Tongue (tissue), 2 donors: ENCODE measurements around the gene VMP1. TPM values are rescaled to one million over a fixed set of nuclear protein-coding genes. Genes with fewer than 3 reads are reported as not detected.

Source experiments
- DNase-seq: peaks from one replicate; pipeline ENCODE4 v3.0.0-alpha.2; 2015
- total RNA-seq: library from RNA; depleted of rRNA; stranded (reverse); fragments of >200 nt; gene quantifications from one replicate; pipeline ENCODE4 v1.2.3, GENCODE V29; 2014

The VMP1 gene
- total RNA-seq, 1 donor from 2014 or later = 178 TPM

DNA sequence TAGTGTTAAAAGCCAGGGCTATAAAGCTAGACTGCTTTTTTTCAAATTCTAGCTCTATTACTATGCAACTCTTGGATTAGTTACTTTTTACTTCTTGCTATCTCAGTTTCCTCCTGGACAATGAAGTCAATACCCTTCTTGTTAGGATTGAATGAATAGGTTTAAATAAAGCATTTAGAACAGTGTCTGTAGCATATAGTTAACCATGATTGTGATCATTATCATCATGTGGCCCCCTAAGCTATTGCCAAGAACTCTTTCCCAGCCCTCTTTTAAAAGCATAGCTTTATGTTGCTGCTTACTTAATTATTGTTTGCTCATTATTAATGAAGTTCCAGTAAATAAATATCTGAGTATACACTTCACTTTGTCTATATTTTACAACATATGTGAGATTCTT is 4.5 kb downstream of the VMP1 start:
- no peak for DNase-seq

DNA sequence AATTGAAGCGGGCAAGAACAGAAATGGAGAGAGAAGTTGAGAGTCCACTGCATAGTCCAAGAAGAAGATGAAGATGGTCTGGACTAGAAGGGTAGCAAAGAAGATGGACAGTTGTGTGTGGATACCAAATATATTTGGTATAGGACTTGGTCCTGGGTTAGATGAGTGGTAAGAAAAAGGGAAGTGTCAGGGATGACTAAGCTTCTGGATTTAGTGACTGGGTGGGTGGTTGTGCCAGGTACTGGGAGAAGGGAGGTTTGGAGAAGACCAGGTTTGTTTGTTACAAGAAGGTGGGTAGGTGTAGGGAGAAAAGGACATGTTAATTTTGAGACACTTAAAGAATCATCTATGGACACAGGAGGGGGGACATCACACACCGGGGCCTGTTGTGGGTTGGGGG is 5.4 kb downstream of the VMP1 start:
- DNase-seq = no peak

DNA sequence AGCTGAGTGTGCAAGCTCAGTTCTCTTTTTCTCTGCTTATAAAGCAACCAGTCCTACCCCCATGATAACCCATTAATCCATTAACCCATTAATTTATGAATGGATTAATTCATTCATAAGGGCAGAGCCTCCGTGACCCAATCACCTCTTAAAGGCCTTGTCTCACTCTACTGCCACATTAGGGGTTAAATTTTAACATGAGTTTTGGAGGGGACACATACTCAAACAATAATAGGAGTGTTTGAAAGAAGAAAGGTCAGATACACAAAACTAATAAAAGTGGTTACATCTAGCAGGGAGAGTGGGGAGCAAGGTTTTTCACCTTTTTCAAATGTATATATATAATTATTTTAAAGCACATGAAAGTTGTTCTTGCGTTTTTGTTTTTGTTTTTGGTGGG is 6.8 kb downstream of the VMP1 start:
- DNase-seq = no peak

DNA sequence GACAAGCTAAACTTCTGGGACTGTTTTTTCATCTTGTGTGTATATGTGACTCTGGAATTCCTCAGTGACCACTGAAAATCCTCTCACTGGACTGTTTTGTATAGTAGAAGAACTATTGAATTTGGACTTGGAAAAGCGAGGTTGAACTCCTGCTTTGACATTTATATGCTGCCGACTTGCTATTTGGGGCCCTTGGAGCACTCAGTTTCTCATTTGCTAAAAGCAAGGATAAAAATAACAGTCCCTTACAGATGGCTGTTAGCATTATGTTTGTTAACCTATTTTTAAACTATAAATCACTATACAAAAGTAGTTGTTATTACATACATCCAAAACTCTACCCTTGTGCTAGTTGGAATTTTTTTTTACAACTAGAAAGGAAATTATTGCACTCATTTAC is 9.0 kb downstream of the VMP1 start:
- DNase-seq = no peak

DNA sequence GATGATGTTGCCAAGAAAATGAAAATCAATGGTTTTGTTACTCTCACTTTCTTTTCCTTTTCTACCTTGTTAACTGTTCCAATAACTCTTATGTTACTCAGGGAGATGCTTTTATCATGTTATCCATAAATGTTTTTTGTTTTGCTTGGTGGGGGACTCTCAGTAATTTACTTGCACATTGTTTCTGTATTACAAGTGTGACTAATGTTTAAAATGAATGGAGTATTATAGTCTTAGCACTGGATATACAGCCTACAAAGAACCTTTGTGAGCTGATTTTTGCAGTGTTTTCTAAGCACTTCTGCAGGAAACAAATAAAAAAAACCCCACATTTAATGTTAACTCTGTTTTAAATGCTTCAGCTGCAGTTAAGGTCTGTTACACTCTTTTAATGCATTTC is 12.1 kb downstream of the VMP1 start:
- DNase-seq = no peak

DNA sequence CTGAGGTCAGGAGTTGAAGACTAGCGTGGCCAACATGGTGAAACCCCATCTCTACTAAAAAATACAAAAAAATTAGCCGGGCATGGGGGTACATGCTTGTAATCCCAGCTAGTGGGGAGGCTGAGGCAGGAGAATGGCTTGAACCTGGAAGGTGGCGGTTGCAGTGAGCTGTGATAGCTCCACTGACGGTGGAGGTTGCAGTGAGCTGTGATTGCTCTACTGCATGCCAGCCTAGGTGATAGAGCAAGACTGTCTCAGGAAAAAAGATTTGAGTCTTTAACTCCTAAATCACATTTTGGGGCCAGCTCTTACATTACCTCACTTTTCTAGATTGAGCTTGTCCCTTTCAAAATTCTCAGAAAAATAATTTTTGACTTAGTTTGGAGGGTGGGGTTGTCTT is 15.2 kb downstream of the VMP1 start:
- DNase-seq = no peak

DNA sequence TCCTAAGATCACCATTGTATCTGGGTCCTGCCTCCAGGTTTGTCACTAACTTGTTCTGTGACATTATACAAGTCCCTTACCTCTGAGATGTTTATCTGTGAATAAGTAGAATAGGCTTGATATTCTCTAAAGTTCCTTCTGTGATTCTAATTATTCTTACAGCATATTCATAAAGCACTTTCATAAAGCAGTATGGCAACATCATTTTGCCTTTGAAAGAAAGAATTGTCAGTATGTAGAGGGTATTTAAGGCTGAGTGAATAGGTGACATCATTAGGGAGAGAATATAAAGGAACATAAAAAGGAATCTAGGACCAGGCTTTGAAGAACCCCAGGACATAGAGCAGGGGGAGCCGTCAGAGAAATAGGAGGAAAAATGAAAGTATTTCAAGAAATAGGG is 15.6 kb downstream of the VMP1 start:
- no peak for DNase-seq

DNA sequence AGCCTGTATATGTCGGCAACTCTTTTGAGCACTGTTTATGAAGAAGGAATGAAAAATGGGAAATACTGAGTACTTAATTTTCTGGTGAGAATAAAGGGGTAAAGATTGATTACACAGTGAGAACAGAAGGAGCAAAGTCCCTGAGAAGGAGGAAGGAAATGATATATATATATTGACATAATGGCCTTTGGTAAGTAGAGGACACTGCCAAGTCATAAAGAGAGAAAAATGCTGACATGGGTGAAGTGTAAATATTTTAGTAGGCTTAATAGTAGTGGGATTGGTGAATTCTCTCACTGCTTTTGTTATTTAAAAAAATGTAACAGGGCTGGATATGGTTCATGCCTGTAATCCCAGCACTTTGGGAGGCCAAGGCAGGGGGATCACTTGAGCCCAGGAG is 16.2 kb downstream of the VMP1 start:
- no peak for DNase-seq

DNA sequence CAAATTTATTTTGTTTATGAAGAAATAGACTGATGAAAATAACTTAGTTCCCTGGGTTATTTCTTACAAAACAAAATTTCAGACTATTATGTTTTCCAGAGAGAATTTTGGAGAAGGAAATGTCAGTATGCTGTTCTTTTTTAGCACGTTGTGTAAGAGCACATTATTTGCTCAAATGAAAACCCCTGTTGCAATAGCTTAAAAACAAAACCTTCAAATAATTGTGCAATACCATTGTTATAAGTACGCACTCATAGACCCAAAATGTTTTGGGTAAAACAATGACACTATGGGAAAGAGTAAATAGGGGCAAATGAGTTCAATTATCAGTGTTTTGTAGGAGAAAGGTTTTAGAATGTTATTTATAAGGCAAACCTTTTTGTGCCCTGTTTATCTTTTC is 18.2 kb downstream of the VMP1 start:
- no peak for DNase-seq

DNA sequence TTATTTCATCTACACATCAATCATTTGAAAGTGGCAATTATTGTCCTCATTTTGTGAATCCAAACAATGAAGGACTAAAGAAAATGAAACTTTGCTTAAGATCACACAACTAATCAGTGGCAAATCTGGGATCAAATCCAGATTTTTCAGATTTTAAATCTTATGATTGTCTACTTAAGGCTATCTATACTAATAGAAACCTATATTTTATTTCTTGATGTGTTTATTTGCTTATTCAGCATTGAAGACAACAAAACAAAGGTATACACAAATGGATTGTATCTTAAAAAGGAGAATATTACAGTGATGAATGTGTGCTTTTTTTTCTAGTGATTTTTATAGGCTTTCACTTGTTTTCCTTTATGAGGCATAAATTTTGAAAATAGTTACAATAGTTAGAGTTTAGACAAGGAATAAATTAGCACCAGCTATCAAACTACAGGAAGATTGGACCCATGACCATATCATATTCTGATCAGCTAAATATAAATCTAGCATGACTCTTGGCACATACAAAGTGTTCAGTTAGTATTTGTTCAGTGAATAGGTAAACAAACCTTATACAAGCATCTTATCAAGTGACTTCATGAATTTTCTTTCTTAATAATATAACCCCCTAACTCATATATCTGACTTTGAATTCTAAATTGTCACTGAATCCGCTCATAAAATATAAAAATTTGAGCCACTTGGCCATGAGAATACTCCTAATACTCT is 20.5 kb downstream of the VMP1 start:
- DNase-seq = no peak

DNA sequence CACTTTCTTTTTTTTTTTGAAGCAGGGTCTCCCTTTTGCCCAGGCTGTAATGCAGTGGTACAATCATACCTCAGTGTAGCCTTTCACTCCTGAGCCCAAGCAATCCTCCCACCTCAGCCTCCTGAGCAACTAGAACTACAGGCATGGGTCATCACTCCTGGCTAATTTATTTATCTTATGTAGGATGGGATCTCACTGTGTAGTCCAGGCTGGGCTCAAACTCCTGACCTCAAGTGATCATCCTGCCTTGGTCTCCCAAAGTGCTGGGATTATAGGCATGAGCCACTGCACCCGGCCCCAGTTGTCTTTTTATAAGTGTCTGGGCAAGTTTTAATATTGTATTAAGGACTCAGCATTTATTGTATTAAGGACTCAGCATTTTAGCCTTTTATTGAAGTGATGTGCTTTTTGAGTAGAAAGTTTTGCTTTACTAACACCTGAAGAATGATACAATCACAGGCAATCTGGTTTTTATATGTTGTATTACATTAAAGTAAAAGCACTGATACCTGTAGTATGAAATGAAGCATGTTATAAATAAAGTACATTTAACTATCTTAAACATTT is 22.9 kb downstream of the VMP1 start:
- no peak for DNase-seq

DNA sequence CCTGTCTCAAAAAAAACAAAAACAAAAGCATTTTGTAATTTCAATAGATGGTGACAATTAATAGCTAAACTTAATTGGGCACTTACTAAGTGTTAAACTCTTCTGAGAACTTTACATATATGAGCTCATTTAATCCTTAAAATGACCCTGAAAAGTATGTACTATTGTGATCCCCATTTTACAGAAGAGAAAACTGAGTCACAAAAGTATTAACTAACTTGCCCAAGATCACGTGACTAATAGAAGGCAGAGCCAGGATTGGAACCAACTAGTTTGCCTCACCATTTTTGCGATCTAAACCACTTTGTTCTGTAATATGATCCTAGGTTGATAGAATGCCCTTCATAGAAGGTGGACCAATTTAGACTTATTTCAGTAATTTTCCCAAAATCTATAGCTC is 26.2 kb downstream of the VMP1 start:
- DNase-seq = no peak

DNA sequence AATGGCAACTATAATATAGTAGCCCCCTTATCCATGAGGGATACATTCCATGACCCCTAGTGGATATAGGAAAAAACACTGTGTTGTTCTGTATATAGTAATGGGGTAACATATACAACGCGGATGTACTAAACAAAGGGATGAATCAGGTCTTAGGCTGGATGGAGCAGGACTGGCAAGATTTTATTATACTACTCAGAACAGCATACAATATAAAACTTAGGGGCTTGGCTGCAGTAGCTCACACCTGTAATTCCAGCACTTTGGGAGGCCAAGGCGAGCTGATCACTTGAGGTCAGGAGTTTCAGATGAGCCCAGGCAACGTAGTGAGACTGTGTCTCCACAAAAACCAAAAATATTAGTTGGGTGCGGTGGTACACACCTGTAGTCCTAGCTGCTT is 26.8 kb downstream of the VMP1 start:
- DNase-seq = no peak

DNA sequence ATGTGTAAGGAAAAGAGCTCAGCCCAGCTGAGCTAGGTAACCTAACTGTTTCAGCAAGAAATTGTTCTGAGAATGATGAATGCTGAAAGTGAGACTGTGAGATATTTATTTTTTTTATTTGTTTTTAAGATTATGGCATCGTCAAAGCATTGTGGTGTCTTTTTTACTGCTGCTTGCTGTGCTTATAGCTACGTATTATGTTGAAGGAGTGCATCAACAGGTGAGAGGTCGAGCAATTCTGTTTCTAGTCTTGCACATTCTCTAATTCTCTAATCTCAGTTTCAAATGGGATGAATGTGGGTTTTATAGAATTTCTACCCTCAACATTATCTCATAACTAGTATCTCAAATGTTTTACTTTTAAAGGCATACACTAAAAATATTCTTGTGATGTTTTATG is 29.9 kb downstream of the VMP1 start:
- no peak for DNase-seq

DNA sequence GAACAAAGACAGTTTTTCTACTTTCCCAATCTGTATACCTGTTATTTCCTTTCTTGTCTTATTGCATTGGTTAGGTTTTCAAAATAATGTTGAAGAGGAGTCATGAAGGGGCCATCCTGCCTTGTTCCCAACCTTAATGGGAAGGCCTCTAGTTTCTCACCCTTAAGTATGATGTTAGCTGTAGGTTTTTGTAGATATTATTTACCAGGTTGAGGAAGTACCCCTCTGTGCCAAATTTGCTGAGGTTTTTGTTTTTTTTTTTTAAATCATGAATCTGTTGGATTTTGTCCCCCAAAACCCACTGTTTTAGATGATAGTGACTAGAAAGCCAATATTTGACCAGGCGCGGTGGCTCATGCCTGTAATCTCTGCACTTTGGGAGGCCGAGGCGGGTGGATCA is 36.4 kb downstream of the VMP1 start:
- no peak for DNase-seq

DNA sequence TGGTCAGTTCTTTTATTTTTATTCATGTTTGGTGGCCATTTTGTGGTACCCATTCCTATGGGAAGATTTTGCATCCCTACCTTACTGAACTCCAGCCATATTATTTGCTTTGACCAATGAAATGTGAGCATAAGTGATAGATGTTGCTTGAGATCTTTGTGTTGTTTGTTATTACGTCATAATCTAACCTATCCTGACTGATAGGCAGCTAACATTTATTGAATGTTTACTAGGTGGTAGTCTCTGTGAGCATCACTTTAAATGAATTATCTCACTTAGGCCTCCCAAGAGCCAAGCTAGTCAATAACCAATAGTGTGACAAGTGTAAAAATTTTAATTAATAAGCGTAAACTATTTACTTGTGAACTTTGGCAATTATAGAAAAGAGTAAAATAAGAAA is 37.6 kb downstream of the VMP1 start:
- DNase-seq = no peak

DNA sequence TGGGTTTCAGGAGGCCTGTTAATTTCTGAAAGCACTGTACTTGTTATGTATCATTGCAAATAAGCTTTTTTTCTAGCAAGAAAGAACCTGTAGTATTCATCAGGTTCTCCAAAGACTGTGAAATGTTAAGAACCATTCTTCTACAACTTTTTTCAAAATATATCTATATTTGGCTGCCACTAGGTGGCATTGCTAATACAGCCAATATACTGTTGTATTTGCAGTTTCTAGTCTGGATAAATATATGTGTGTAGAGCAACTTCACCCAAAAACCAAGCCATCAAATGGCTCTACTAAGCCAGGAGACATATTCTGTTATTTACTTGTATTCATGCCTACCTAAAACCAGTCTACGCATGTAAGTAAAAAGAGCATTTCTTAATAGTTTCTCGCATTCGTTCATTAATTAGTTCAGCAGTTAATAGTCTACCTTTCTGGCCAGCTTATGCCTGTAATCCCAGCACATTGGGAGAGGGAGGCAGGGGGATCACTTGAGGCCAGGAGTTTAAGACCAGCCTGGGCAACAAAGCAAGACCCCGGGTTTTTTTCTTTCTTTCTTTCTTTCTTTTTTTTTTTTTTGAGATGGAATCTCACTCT is 39.5 kb downstream of the VMP1 start:
- DNase-seq = peak; percentile 51

DNA sequence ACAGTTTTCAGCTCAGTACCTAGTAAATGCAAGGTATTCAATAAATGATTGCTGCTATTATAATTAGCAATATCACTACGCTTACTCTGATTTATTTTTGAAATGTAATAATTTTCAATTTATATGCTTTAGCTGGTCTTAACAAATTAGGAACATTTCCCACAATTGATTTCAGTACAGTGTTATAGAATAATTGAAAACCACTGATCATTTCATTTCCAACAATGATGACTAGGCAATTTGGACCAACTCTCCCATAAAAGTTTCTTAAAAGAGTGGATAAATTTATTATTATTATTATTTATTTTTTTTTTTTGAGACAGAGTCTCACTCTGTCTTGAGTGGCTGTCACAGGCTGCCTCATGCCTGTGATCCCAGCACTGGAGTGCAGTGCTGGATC is 41.1 kb downstream of the VMP1 start:
- DNase-seq = no peak

DNA sequence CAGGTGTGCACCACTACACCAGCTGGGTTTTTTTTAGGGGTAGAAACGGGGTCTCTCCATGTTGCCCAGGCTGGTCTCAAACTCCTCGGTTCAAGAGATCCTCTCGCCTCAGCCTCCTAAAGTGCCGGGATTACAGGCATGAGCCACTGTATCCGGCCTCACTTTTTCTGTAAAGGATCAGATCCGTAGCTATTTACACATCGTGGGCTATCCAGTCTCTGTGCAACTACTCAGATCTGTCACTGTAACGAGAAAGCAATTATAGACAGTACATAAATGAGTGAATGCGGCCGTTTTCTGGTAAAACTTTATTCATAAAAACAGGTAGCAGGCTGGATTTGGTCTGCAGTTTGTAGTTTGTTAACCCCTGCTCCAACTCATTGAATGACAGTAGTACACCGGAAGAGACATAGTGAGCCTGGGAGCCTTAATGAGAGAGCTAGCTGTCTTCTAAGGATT is 44.5 kb downstream of the VMP1 start:
- DNase-seq = no peak

DNA sequence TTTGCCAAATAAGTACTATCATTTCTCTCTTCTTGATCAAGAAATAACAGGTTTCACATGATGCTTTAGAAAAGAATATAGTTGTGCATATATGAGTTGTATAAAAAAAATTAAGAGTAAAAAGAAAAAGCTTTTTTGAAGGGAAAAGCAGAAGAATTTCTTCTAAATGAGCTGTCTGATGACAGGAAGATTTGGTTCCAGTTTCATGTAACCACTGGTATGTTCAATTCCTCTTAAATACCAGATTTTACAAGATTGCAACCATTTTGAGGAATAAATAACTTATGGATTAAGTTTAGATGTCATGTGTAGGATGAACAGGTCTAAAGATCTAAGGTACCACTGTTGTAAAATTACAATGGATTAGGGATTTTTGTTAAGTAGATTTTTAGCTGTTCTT is 45.0 kb downstream of the VMP1 start:
- no peak for DNase-seq

DNA sequence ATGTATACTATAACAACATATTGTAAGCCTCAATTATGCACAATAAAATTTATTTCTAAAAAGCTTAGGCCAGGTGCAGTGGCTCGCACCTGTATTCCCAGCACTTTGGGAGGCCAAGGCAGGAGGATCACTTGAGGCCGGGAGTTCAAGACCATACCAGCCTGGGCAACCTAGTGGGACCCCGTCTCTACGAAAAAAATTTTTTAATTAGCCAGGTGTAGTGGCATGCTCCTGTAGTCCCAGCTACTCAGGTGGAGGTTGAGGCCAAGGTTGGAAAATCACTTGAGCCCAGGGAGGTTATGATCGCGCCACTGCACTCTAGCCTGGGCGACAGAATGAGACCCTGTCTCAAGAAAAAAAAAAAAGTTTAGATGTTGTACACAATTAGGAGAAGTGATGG is 45.5 kb downstream of the VMP1 start:
- no peak for DNase-seq

DNA sequence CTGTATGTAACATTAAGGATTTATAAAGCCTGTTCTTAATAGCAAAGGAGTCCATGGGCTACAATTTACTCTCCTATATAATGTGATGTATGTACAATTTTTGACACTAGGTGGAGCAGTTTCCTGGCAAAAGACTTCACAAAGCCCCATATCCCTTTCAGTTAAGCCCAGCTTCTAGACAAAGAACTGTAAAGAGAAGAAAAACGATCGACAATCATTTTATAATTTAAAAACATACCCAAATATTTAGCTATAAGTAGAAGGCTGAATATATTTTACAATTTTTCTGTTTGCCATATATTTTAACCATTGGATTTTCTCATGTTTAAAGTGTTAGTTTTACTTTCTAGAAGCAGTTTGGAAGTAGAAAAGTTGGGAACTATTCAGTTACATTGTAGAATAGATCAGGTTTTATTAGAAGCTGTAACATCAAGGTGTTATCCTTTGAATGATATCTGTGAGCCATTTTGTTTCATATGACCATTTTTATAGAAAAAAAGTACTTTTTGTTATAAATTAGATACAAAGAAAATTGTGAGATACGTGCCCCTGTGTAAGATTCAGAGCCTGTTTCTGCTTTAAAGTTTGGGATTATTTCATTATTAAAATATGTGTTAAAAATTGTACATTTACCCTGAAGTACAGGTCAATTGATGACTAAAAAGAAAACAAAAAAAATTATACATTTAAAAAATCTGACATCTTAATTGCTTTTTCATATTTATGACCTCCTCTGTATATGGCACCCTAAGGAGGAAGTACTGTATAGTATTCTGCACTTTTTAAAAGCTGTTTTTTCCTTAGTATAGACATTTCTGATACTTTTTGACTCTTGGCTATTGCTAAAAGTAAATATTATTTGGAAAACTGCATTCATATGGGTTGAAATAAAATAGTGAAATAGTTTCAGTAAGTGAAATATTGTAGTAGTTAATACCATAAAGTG is 46.3 kb downstream of the VMP1 start:
- DNase-seq = peak; percentile 95

DNA sequence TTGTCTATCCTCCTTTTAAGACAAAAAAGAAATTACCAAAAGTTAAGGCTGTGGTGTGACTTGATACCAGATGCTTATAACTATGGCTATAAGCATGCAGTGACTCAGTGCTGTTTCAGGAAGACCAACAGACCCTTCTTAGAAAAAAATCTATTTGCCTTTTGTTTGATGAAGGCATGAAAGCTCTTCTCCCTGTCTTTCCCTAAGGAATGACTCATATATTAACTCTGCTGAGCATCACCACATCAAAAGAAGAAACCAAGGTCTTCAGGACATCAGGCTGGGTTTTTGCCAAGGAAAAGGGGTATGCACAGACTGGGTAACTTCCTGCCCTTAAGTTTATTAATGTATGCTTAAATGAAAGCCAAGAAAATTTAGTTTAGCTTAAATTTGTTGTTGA is 47.1 kb downstream of the VMP1 start:
- peak; percentile 4 for DNase-seq
